HFF-Myc (cell line): ENCODE measurements around the gene NKX3-2.

Experiments used
- DNase-seq: peaks from one replicate; pipeline ENCODE4 v3.0.0-alpha.2; 2011; ENCODE audit warnings: low read depth; ENCODE audit errors: extremely low read depth
- H3K4me3 ChIP-seq: replicated peaks from 2 replicates; pipeline ENCODE4 v1.5.1; 2011; ENCODE audit warnings: low read depth, mild to moderate bottlenecking, control low read depth, low read length
- TF ChIP-seq, protein P1 (sequence below): IDR thresholded peaks from 2 replicates; pipeline ENCODE4 v1.5.1; 2012; ENCODE audit warnings: mild to moderate bottlenecking, low read depth, low read length, control low read depth; ENCODE audit errors: missing control alignments

NKX3-2 gene

DNA sequence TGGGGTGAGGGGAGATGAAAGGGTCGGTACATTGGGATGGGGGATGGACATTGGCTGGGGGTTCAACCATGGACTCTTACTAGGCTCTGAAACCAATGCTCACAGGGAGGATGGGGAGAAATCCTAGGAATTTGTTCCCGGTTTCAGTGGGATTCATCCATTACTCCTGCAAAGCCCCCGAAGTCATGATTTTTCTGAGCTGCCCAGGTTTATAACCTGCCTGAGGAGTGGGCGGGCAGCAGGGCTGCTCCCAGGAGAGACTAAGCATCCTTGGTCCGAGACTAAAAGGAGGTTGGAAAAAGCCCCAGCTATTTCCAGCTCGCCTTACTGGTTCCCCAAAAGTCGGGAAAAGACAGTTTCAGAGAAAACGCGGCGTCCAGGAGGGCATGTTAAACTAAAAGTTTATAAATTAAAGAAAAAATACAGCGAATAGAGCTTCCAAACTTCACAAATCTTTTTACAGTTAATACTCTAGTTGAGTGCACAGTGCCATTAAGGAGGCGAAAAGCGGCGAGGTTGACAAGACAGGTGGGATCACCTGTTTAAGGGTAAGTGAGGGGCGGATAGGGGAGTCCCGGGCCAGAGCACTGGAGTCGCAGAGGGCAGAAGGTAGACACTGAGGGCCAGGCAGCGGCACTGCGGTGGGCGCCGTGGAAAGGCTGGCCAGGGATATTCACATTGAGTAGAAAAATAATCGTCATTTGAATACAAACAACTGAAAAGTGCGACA is 3.7 kb downstream of the NKX3-2 start:
- no peak for DNase-seq
- H3K4me3 ChIP-seq = no peak overlapping the region
- TF ChIP-seq, protein P1, sequence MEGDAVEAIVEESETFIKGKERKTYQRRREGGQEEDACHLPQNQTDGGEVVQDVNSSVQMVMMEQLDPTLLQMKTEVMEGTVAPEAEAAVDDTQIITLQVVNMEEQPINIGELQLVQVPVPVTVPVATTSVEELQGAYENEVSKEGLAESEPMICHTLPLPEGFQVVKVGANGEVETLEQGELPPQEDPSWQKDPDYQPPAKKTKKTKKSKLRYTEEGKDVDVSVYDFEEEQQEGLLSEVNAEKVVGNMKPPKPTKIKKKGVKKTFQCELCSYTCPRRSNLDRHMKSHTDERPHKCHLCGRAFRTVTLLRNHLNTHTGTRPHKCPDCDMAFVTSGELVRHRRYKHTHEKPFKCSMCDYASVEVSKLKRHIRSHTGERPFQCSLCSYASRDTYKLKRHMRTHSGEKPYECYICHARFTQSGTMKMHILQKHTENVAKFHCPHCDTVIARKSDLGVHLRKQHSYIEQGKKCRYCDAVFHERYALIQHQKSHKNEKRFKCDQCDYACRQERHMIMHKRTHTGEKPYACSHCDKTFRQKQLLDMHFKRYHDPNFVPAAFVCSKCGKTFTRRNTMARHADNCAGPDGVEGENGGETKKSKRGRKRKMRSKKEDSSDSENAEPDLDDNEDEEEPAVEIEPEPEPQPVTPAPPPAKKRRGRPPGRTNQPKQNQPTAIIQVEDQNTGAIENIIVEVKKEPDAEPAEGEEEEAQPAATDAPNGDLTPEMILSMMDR = no peak

- TF ChIP-seq, protein P1 = no peak
- H3K4me3 ChIP-seq = no peak overlapping the region
- DNase-seq = no peak
Measured at GRCh38 chr4:13539619-13540445, 4.5 kb downstream of the NKX3-2 start.

- TF ChIP-seq, protein P1 = no peak
- no peak for DNase-seq
- H3K4me3 ChIP-seq = no peak overlapping the region
Measured at GRCh38 chr4:13539047-13539618, 5.2 kb downstream of the NKX3-2 start.

- TF ChIP-seq, protein P1 = no peak
- no peak overlapping the region for H3K4me3 ChIP-seq
Measured at GRCh38 chr4:13538427-13538973, 5.8 kb downstream of the NKX3-2 start.

DNA sequence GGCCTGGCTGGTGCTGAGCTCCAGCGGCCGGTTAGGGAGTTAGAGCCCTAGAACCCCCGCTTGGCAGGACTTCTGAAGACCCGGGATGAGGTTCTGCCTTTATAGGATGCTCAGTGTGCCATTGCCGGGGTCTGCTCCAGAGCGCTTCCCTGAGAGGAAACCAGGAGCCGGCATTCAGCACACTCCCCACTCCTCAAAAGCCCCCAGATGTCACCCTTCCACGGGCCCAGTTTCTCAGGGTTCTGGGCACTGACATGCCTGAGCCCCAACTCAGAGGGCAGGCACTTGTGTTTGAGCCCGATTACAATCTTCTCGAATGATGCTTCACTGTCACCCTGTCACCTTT is 6.5 kb downstream of the NKX3-2 start:
- no peak overlapping the region for H3K4me3 ChIP-seq
- TF ChIP-seq, protein P1 = no peak
- DNase-seq = no peak

More at GRCh38 chr4:13538427-13538973, 5.8 kb downstream of the NKX3-2 start:
- DNase-seq = no peak

DNA sequence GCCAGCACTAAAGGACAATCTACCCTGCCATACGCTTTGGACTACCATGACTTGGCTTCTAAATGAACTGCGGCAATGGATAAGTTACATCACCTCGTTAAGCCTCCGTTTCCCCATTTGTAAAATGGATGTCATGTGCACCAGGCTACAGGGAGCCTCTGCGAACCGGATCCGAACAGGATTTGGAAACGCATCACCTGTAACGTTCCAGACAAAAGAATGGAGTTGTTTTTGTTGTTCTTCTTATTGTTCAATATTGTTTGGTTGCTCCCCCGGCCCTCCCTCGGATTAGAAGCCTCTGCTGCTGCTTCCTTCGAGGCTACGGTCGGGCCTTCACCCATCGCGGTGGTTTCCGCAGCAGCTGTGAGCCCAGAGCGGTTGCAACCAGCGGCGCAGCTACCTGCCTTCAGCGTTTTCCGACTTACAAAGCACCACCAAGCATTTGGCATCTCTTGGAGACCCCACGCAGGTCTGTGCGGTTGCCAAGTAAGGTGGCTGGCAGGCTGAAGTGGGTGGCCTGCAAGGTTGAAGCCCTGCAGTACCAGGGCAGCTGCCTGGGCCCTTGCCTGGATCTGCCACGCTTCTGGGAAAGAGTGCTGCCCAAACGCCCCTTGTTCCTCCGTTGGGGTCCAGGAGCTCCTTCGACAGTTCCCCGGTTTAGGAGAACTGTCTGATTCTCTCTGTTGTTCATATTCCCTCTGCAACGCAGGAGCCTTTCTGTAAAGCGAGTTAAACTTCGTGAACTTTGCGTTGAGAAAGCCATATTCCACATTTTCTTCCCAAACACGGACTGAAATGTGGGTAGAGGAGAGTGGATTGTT is 7.1 kb downstream of the NKX3-2 start:
- no peak for DNase-seq
- H3K4me3 ChIP-seq = no peak overlapping the region
- TF ChIP-seq, protein P1 = no peak
